ENCODE results near the gene GPC5. TPM values are rescaled to one million over a fixed set of nuclear protein-coding genes. Genes with fewer than 3 reads are reported as not detected.

Gene GPC5
- total RNA-seq, 1 donor from 2014 or later, result 6.3 TPM

GRCh38 chr13:91572944-91573598 lies 174.7 kb downstream of the GPC5 start:
- Histone ChIP-seq H3K36me3 (ENCODE audit: control insufficient read depth in 3 of 3, insufficient read depth in 3 of 3, low read length in 3 of 3) (no peaks in the 10 kb centered on the region), H3K4me3 (ENCODE audit: low read length in 3 of 3) (no peak overlapping the region), H3K9me3 (ENCODE audit: control insufficient read depth in 3 of 3, low read length in 3 of 3) (no peaks in the 10 kb centered on the region), H3K27me3 (ENCODE audit: control insufficient read depth in 3 of 3, insufficient read depth in 3 of 3, low read length in 3 of 3) (no peaks in the 10 kb centered on the region), H3K27ac (ENCODE audit: low read depth, low read length) (no peak overlapping the region), H3K4me1 (ENCODE audit: control insufficient read depth in 3 of 3, insufficient read depth in 3 of 3, low read length in 3 of 3) (no peaks in the 10 kb centered on the region), H3K9ac (ENCODE audit: low read depth in 1 of 3, low read length in 3 of 3) (no peak overlapping the region)

- Histone ChIP-seq H3K9ac (ENCODE audit: low read depth in 1 of 3, low read length in 3 of 3) (no peak overlapping the region), H3K4me1 (ENCODE audit: control insufficient read depth in 3 of 3, insufficient read depth in 3 of 3, low read length in 3 of 3) (no peaks in the 10 kb centered on the region), H3K27me3 (ENCODE audit: control insufficient read depth in 3 of 3, insufficient read depth in 3 of 3, low read length in 3 of 3) (no peaks in the 10 kb centered on the region), H3K27ac (ENCODE audit: low read depth, low read length) (no peak overlapping the region), H3K36me3 (ENCODE audit: control insufficient read depth in 3 of 3, insufficient read depth in 3 of 3, low read length in 3 of 3) (no peaks in the 10 kb centered on the region), H3K9me3 (ENCODE audit: control insufficient read depth in 3 of 3, low read length in 3 of 3) (no peaks in the 10 kb centered on the region), H3K4me3 (ENCODE audit: low read length in 3 of 3) (no peak overlapping the region)
Measured at GRCh38 chr13:91574766-91575165, 176.3 kb downstream of the GPC5 start.

GRCh38 chr13:91576590-91576989 lies 178.2 kb downstream of the GPC5 start:
- Histone ChIP-seq H3K4me3 (ENCODE audit: low read length in 3 of 3) (no peak overlapping the region), H3K9ac (ENCODE audit: low read depth in 1 of 3, low read length in 3 of 3) (no peak overlapping the region), H3K4me1 (ENCODE audit: control insufficient read depth in 3 of 3, insufficient read depth in 3 of 3, low read length in 3 of 3) (no peaks in the 10 kb centered on the region), H3K36me3 (ENCODE audit: control insufficient read depth in 3 of 3, insufficient read depth in 3 of 3, low read length in 3 of 3) (no peaks in the 10 kb centered on the region), H3K9me3 (ENCODE audit: control insufficient read depth in 3 of 3, low read length in 3 of 3) (no peaks in the 10 kb centered on the region), H3K27ac (ENCODE audit: low read depth, low read length) (no peak overlapping the region), H3K27me3 (ENCODE audit: control insufficient read depth in 3 of 3, insufficient read depth in 3 of 3, low read length in 3 of 3) (no peaks in the 10 kb centered on the region)

GRCh38 chr13:91579320-91579719 lies 180.9 kb downstream of the GPC5 start:
- H3K4me3 ChIP-seq (ENCODE audit: low read length in 3 of 3), result no peak overlapping the region
- H3K9ac ChIP-seq (ENCODE audit: low read depth in 1 of 3, low read length in 3 of 3), result no peak overlapping the region
- no peaks in the 10 kb centered on the region for H3K27me3 ChIP-seq (ENCODE audit: control insufficient read depth in 3 of 3, insufficient read depth in 3 of 3, low read length in 3 of 3)
- no peaks in the 10 kb centered on the region for H3K4me1 ChIP-seq (ENCODE audit: control insufficient read depth in 3 of 3, insufficient read depth in 3 of 3, low read length in 3 of 3)
- no peak overlapping the region for H3K27ac ChIP-seq (ENCODE audit: low read depth, low read length)
- H3K9me3 ChIP-seq (ENCODE audit: control insufficient read depth in 3 of 3, low read length in 3 of 3), result no peaks in the 10 kb centered on the region
- no peaks in the 10 kb centered on the region for H3K36me3 ChIP-seq (ENCODE audit: control insufficient read depth in 3 of 3, insufficient read depth in 3 of 3, low read length in 3 of 3)

- no peaks in the 10 kb centered on the region for H3K9me3 ChIP-seq (ENCODE audit: control insufficient read depth in 3 of 3, low read length in 3 of 3)
- no peaks in the 10 kb centered on the region for H3K27me3 ChIP-seq (ENCODE audit: control insufficient read depth in 3 of 3, insufficient read depth in 3 of 3, low read length in 3 of 3)
- no peak overlapping the region for H3K9ac ChIP-seq (ENCODE audit: low read depth in 1 of 3, low read length in 3 of 3)
- H3K4me3 ChIP-seq (ENCODE audit: low read length in 3 of 3), result no peak overlapping the region
- H3K27ac ChIP-seq (ENCODE audit: low read depth, low read length), result no peak overlapping the region
- no peaks in the 10 kb centered on the region for H3K4me1 ChIP-seq (ENCODE audit: control insufficient read depth in 3 of 3, insufficient read depth in 3 of 3, low read length in 3 of 3)
- H3K36me3 ChIP-seq (ENCODE audit: control insufficient read depth in 3 of 3, insufficient read depth in 3 of 3, low read length in 3 of 3), result no peaks in the 10 kb centered on the region
Measured at GRCh38 chr13:91580749-91581148, 182.3 kb downstream of the GPC5 start.

DNA sequence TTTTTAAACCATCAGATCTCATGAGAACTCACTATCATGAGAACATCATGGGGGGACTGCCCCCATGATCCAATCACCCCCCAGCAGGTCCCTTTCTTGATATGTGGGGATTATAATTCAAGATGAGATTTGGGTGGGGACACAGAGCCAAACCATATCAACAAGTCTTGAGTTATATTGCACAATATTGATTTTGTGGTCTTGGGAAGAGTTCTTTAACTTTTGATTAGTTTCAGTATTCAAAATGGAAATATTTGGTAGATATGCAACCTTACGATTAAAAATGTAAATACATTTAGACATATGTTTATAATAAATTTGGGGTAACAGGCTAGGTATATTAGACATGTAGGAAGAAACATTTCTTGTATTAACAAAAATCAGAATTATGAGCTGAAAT lies 188.2 kb downstream of the GPC5 start:
- Histone ChIP-seq H3K9me3 (ENCODE audit: control insufficient read depth in 3 of 3, low read length in 3 of 3) (no peaks in the 10 kb centered on the region), H3K27me3 (ENCODE audit: control insufficient read depth in 3 of 3, insufficient read depth in 3 of 3, low read length in 3 of 3) (no peaks in the 10 kb centered on the region), H3K4me3 (ENCODE audit: low read length in 3 of 3) (no peak overlapping the region), H3K4me1 (ENCODE audit: control insufficient read depth in 3 of 3, insufficient read depth in 3 of 3, low read length in 3 of 3) (no peaks in the 10 kb centered on the region), H3K36me3 (ENCODE audit: control insufficient read depth in 3 of 3, insufficient read depth in 3 of 3, low read length in 3 of 3) (no peaks in the 10 kb centered on the region), H3K9ac (ENCODE audit: low read depth in 1 of 3, low read length in 3 of 3) (no peak overlapping the region), H3K27ac (ENCODE audit: low read depth, low read length) (no peak overlapping the region)

DNA sequence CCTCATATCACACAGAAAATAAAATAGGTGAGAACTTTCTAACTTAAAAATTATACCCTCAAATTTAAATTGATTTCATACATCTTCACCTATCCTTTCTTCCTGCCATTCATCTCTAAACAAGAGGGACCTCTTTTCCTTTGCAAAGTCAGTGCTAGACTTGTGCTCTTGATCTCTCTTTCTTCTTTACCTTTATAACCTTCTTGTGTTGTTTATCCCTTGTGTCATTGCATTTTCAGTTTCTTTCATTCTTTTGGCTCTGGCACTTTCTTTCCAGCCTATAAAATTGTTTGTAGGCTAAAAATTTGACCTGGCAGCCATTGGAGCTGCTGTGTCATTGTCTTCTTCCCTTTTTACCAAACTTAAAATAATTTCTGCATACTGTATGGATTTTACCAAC lies 190.1 kb downstream of the GPC5 start:
- Histone ChIP-seq H3K27me3 (ENCODE audit: control insufficient read depth in 3 of 3, insufficient read depth in 3 of 3, low read length in 3 of 3) (no peaks in the 10 kb centered on the region), H3K27ac (ENCODE audit: low read depth, low read length) (no peak overlapping the region), H3K9ac (ENCODE audit: low read depth in 1 of 3, low read length in 3 of 3) (no peak overlapping the region), H3K4me3 (ENCODE audit: low read length in 3 of 3) (no peak overlapping the region), H3K36me3 (ENCODE audit: control insufficient read depth in 3 of 3, insufficient read depth in 3 of 3, low read length in 3 of 3) (no peaks in the 10 kb centered on the region), H3K4me1 (ENCODE audit: control insufficient read depth in 3 of 3, insufficient read depth in 3 of 3, low read length in 3 of 3) (no peaks in the 10 kb centered on the region), H3K9me3 (ENCODE audit: control insufficient read depth in 3 of 3, low read length in 3 of 3) (no peaks in the 10 kb centered on the region)

DNA sequence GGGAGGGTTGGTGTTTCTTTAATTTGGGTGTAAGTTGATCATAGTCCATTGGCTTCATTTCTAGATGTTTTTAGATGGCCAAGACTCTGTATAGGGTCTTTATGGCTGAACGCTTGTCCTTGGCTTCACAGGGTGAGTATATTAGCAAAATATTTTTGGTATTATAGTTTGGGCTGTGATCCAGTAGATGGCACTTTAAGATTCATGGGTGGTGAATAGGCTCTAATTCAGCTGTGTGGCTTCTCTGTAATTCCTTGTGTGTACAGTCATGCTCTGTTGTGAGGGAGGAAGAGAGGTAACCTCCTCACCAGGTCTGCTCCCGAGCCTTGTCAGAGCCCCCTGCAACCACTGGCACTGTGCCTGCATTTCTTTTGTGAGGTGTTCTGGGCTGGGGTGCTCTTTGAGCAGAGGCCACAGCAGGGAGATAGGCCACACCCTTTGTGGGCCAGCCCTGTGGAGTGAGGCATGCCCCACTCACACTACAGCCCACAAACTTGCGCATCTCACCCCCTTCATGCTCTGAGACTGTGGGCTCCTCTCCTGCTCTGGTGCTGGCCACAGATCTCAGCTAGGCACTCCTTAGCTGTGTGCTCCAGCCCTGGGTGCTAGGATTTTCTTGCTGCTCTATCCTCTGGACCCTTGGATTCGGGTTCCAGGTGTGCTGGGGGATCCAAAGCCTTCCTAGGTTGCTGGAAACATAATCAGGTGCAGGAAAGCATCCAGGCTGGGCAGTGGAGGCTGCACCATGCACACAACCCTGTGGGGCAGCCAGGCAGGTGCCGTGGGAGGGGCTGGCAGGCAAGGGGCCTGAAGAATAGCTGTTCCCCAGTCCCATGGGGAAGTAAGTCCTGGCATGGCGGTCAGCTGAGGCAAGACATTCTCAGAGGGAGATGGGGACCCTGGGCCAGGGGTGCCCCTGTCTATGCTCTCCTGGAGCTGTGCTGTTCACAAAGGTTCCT lies 193.9 kb downstream of the GPC5 start:
- no peak overlapping the region for H3K4me3 ChIP-seq (ENCODE audit: low read length in 3 of 3)
- H3K27ac ChIP-seq (ENCODE audit: low read depth, low read length), result no peak overlapping the region
- no peaks in the 10 kb centered on the region for H3K4me1 ChIP-seq (ENCODE audit: control insufficient read depth in 3 of 3, insufficient read depth in 3 of 3, low read length in 3 of 3)
- H3K36me3 ChIP-seq (ENCODE audit: control insufficient read depth in 3 of 3, insufficient read depth in 3 of 3, low read length in 3 of 3), result no peaks in the 10 kb centered on the region
- H3K9me3 ChIP-seq (ENCODE audit: control insufficient read depth in 3 of 3, low read length in 3 of 3), result no peaks in the 10 kb centered on the region
- H3K9ac ChIP-seq (ENCODE audit: low read depth in 1 of 3, low read length in 3 of 3), result no peak overlapping the region
- no peaks in the 10 kb centered on the region for H3K27me3 ChIP-seq (ENCODE audit: control insufficient read depth in 3 of 3, insufficient read depth in 3 of 3, low read length in 3 of 3)

- Histone ChIP-seq H3K27me3 (ENCODE audit: control insufficient read depth in 3 of 3, insufficient read depth in 3 of 3, low read length in 3 of 3) (no peaks in the 10 kb centered on the region), H3K27ac (ENCODE audit: low read depth, low read length) (no peak overlapping the region), H3K9ac (ENCODE audit: low read depth in 1 of 3, low read length in 3 of 3) (no peak overlapping the region), H3K36me3 (ENCODE audit: control insufficient read depth in 3 of 3, insufficient read depth in 3 of 3, low read length in 3 of 3) (no peaks in the 10 kb centered on the region), H3K4me1 (ENCODE audit: control insufficient read depth in 3 of 3, insufficient read depth in 3 of 3, low read length in 3 of 3) (no peaks in the 10 kb centered on the region), H3K4me3 (ENCODE audit: low read length in 3 of 3) (no peak overlapping the region), H3K9me3 (ENCODE audit: control insufficient read depth in 3 of 3, low read length in 3 of 3) (no peaks in the 10 kb centered on the region)
Measured at GRCh38 chr13:91593456-91593855, 195.0 kb downstream of the GPC5 start.

GRCh38 chr13:91594061-91594460 lies 195.6 kb downstream of the GPC5 start:
- Histone ChIP-seq H3K9ac (ENCODE audit: low read depth in 1 of 3, low read length in 3 of 3) (no peak overlapping the region), H3K4me3 (ENCODE audit: low read length in 3 of 3) (no peak overlapping the region), H3K27me3 (ENCODE audit: control insufficient read depth in 3 of 3, insufficient read depth in 3 of 3, low read length in 3 of 3) (no peaks in the 10 kb centered on the region), H3K36me3 (ENCODE audit: control insufficient read depth in 3 of 3, insufficient read depth in 3 of 3, low read length in 3 of 3) (no peaks in the 10 kb centered on the region), H3K9me3 (ENCODE audit: control insufficient read depth in 3 of 3, low read length in 3 of 3) (no peaks in the 10 kb centered on the region), H3K4me1 (ENCODE audit: control insufficient read depth in 3 of 3, insufficient read depth in 3 of 3, low read length in 3 of 3) (no peaks in the 10 kb centered on the region), H3K27ac (ENCODE audit: low read depth, low read length) (no peak overlapping the region)

Measured in skeletal muscle tissue (tissue), 4 donors.